Gastrocnemius medialis (tissue), 4 donors: Measurements from ENCODE around the gene PSTPIP2.

Experiments
- POLR2A ChIP-seq, 2 donors: fragments of 450-650 bp; IDR thresholded peaks; one replicate each; pipeline ENCODE4 v1.6.1; 2017; ENCODE audit warnings: antibody characterized with exemption in 2 of 2, mild to moderate bottlenecking in 2 of 2, moderate library complexity in 2 of 2
- TF ChIP-seq, protein P1 (sequence below), 5 experiments: fragments of 450-650 bp in 3 of 5; fragments of 200-600 bp in 2 of 5; sonication (generic) in 2 of 5; IDR thresholded peaks in 4 of 5; conservative IDR thresholded peaks in 1 of 5; 1 replicate in 4 of 5; 2 replicates in 1 of 5; pipeline ENCODE4 v1.5.1; 2016 to 2019; ENCODE audit warnings: antibody characterized with exemption in 5 of 5, mild to moderate bottlenecking in 3 of 5, moderate library complexity in 3 of 5

DNA sequence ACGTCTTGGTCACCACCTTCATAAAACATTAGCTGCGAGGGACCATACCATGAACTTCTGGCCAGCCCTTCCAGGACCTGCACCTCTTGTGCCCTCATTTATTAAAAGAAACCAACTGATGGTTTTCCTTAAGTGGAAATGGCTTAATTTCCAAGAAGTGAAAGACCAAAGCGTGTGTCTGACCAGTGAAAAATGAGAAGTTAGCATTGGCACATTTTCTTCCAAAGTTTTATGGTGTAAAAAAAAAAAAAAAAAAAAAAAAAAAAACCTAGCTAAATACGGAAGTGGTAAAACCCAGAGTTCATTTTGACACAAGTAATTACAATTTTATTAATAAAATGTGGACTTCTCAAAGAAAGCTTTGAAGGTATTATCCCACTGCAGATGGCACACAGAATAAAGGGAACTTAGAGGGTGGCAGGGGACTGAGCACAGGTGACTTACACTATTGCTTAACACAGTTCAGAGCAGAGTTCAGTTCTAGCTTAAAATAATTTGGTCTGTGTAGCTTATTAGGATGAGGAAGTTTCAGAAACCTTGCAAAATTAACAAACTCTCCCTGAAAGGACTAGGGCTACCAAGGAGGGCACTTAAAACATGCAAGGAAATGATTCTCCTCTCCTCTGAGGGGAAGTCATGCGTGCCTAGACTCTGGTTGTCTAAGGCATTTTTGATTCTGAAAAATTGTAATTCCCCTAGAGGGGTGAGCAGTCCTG lies 62.8 kb downstream of the PSTPIP2 start:
- TF ChIP-seq POLR2A (IDR thresholded peaks at IDR 0.05) = no peak
- TF ChIP-seq, protein P1, sequence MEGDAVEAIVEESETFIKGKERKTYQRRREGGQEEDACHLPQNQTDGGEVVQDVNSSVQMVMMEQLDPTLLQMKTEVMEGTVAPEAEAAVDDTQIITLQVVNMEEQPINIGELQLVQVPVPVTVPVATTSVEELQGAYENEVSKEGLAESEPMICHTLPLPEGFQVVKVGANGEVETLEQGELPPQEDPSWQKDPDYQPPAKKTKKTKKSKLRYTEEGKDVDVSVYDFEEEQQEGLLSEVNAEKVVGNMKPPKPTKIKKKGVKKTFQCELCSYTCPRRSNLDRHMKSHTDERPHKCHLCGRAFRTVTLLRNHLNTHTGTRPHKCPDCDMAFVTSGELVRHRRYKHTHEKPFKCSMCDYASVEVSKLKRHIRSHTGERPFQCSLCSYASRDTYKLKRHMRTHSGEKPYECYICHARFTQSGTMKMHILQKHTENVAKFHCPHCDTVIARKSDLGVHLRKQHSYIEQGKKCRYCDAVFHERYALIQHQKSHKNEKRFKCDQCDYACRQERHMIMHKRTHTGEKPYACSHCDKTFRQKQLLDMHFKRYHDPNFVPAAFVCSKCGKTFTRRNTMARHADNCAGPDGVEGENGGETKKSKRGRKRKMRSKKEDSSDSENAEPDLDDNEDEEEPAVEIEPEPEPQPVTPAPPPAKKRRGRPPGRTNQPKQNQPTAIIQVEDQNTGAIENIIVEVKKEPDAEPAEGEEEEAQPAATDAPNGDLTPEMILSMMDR (IDR thresholded peaks at IDR 0.05 in 4 of 5, conservative IDR thresholded peaks at IDR 0.05 in 1 of 5) = no peak
